Fibroblast of the aortic adventitia (primary cell): ENCODE measurements around the gene CAMTA1. TPM values are rescaled to one million over a fixed set of nuclear protein-coding genes. Genes with fewer than 3 reads are reported as not detected.

Experiments
- DNase-seq: peaks from one replicate; pipeline ENCODE4 v3.0.0-alpha.2; 2010; ENCODE audit warnings: low read depth
- H3K4me3 ChIP-seq: 2 replicates; pipeline ENCODE4 v1.5.1; 2011; ENCODE audit warnings: low read depth, mild to moderate bottlenecking, control low read depth, low read length, moderate library complexity
- CTCF ChIP-seq: IDR thresholded peaks from 2 replicates; pipeline ENCODE4 v1.5.1; 2011; ENCODE audit warnings: mild to moderate bottlenecking, low read length, control low read depth, inconsistent platforms; ENCODE audit not compliant: insufficient read depth
- total RNA-seq: library from RNA; depleted of rRNA; stranded (reverse); fragments of >200 nt; gene quantifications from 2 replicates; pipeline ENCODE4 v1.2.3, GENCODE V29; 2012; ENCODE audit warnings: low replicate concordance

The CAMTA1 gene
- total RNA-seq, 1 donor: 91.9 TPM

- no peak for TF ChIP-seq CTCF
- no peak overlapping the region for H3K4me3 ChIP-seq
- no peak for DNase-seq
Measured at GRCh38 chr1:7528386-7529198, 743.3 kb downstream of the CAMTA1 start.

GRCh38 chr1:7529917-7530316, 744.7 kb downstream of the CAMTA1 start:
- H3K4me3 ChIP-seq: no peak overlapping the region
- no peak for TF ChIP-seq CTCF
- DNase-seq: no peak

GRCh38 chr1:7531562-7532340, 746.5 kb downstream of the CAMTA1 start:
- no peak overlapping the region for H3K4me3 ChIP-seq
- no peak for TF ChIP-seq CTCF
- no peak for DNase-seq

GRCh38 chr1:7533006-7533405, 747.8 kb downstream of the CAMTA1 start:
- TF ChIP-seq CTCF: no peak
- H3K4me3 ChIP-seq: no peak overlapping the region
- DNase-seq: no peak

GRCh38 chr1:7534061-7534825, 749.0 kb downstream of the CAMTA1 start:
- H3K4me3 ChIP-seq: no peak overlapping the region
- no peak for TF ChIP-seq CTCF
- no peak for DNase-seq

GRCh38 chr1:7535016-7535415, 749.8 kb downstream of the CAMTA1 start:
- no peak overlapping the region for H3K4me3 ChIP-seq
- DNase-seq: no peak
- TF ChIP-seq CTCF: no peak
